Sigmoid colon (tissue), 4 donors: ENCODE measurements around the gene ATP9A.
"Not testable (repeated sequence)": the region's sequence is repeated elsewhere in the genome, so short reads cannot be mapped to it uniquely, and the experiment has no call there.

Experiments used
- POLR2A ChIP-seq, 2 donors: fragments of 450-650 bp; IDR thresholded peaks; one replicate each; pipeline ENCODE4 v1.6.1; 2016; ENCODE audit warnings: antibody characterized with exemption in 2 of 2, mild to moderate bottlenecking in 2 of 2, moderate library complexity in 2 of 2
- POLR2AphosphoS5 ChIP-seq, 4 donors: sonication (generic); formaldehyde crosslinking; IDR thresholded peaks; one replicate each; pipeline ENCODE4 v1.6.1; 2017; ENCODE audit warnings: antibody characterized with exemption in 4 of 4
- TF ChIP-seq, protein P1 (sequence below), 4 experiments: fragments of 450-650 bp in 3 of 4; fragments of 200-600 bp in 1 of 4; IDR thresholded peaks; one replicate each; pipeline ENCODE4 v1.5.1; 2016 to 2019; ENCODE audit warnings: antibody characterized with exemption in 4 of 4, mild to moderate bottlenecking in 3 of 4, moderate library complexity in 2 of 4

DNA sequence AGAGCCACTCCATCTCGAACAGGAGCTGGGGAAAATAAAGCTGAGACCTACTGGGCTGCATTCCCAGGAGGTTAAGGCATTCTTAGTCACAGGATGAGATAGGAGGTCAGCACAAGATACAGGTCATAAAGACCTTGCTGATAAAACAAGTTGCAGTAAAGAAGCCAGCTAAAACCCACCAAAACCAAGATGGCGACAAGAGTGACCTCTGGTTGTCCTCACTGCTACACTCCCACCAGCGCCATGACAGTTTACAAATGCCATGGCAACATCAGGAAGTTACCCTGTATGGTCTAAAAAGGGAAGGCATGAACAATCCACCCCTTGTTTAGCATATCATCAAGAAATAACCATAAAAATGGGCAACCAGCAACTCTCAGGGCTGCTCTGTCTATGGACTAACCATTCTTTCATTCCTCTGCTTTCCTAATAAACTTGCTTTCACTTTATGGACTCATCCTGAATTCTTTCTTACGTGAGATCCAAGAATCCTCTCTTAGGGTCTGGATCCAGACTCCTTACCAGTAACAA is 10.1 kb upstream of the ATP9A start:
- not testable (repeated sequence) for TF ChIP-seq POLR2AphosphoS5, POLR2A (IDR thresholded peaks at IDR 0.05)
- TF ChIP-seq, protein P1, sequence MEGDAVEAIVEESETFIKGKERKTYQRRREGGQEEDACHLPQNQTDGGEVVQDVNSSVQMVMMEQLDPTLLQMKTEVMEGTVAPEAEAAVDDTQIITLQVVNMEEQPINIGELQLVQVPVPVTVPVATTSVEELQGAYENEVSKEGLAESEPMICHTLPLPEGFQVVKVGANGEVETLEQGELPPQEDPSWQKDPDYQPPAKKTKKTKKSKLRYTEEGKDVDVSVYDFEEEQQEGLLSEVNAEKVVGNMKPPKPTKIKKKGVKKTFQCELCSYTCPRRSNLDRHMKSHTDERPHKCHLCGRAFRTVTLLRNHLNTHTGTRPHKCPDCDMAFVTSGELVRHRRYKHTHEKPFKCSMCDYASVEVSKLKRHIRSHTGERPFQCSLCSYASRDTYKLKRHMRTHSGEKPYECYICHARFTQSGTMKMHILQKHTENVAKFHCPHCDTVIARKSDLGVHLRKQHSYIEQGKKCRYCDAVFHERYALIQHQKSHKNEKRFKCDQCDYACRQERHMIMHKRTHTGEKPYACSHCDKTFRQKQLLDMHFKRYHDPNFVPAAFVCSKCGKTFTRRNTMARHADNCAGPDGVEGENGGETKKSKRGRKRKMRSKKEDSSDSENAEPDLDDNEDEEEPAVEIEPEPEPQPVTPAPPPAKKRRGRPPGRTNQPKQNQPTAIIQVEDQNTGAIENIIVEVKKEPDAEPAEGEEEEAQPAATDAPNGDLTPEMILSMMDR (IDR thresholded peaks at IDR 0.05): not testable (repeated sequence)
